Hindlimb muscle (tissue), 1 donor: ENCODE results near the gene CLDND1. TPM values are rescaled to one million over a fixed set of nuclear protein-coding genes. Genes with fewer than 3 reads are reported as not detected.

Experiments used
- DNase-seq: peaks from one replicate; pipeline ENCODE4 v3.0.0-alpha.2; 2013
- polyA plus RNA-seq: library from polyadenylated mRNA; unstranded; fragments of 120-200 nt; gene quantifications from one replicate; pipeline ENCODE4 v1.2.1, GENCODE V29; 2013; ENCODE audit not compliant: insufficient read length

The CLDND1 gene
- polyA plus RNA-seq, 1 donor: 76.8 TPM

DNA sequence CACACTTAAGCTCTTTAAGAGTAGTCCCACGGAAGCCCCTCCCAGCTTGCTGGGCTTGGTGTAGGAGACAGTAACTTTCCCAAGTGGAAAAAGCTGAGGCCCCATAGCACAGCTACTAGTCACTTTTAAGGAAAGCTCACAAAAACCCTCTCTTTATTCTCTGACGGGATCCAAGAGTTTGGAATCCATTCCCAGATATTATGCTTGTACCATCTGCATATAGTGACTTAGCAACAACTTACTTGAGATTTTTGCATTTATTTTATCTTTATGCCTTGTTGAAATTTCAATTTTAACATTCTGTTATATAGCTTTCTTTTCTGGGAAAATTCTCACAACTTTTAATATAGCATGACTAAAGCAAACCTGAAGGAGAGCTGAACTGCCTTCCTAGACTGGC is 28.5 kb upstream of the CLDND1 start:
- DNase-seq: no peak

DNA sequence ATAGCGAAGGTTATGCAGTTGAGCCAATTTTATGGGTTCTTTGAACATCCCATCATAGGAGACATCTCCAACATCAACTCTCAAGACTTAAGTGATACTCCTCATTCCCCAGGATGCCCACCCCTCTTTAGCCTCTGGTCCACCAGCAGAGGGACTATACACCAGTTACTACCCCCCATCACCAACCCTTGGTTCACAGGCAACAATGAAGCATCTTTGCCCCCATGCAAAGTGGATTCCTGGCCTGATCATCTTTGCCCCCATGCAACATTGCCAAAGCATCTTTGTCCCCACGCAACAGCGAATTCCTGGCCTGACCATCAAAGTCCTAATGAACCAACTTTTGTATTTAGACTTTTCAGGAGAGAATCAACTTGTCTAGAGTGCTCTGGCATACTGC is 28.1 kb upstream of the CLDND1 start:
- no peak for DNase-seq

GRCh38 chr3:98548544-98548943 is 25.8 kb upstream of the CLDND1 start:
- DNase-seq: no peak

DNA sequence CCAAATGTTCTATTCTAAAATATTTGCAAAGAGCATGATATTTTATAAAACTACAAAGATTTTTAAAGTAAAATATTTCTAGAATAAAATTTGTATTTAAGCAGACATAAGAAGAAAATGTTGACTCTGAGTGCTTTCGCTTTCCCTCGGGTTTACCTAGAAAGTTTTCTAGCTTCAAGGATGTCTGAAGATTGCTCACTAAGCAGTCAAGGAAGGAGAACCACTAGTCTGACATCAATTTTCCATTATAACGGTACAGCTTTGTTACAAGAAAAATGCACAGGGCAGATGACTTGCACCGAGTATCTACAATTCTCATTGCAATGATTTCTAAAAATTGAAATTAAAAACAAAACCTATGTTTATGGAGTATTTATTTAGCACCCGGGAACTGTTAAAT is 23.2 kb upstream of the CLDND1 start:
- DNase-seq: no peak

- no peak for DNase-seq
Measured at GRCh38 chr3:98542623-98543022, 19.9 kb upstream of the CLDND1 start.

- no peak for DNase-seq
Measured at GRCh38 chr3:98541695-98542094, 19.0 kb upstream of the CLDND1 start.

- DNase-seq: no peak
Measured at GRCh38 chr3:98540346-98540745, 17.6 kb upstream of the CLDND1 start.

DNA sequence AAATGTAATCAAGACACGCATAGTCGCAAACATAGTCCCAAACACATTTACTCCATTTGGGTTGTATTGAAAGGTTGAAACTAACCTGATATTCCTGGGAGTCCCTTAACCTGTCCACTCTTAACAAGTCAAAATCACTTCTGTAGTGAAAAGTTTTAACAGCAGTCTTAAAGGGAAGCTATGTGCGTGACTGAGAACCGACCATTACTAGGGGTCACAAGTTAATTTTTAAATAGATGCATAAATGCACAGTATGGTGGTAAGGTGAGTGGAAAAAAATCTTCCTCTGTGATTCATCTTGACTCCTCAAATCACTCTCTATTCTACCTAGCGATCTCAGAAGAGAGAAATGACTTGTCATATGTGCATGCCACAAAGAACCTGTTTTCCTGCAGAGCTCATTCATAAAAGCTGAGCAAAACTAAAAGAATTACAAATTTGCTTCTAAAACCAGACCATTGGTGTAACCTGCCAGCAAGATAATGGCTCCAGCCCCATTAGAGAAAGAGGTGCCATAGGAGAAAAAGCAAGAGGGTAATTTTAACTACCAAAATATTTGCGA is 13.8 kb upstream of the CLDND1 start:
- DNase-seq: no peak

DNA sequence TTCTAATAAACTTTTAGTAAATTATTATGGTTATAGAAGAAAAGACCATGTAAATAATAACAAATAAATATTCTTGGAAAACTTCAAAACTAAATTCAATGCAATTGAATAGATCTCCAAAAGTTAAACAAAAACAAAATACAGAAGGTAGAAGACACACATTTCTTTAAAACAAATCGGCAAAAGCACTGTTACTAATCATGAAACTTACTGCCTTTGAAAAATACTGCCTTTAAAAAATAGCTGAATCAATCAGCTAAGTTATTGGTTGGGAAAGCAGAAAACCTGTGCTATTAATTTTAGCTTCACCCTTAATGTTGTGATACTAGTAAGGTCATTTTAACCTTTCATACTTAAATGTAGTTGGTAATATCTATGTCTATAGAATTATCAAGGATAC is 12.0 kb upstream of the CLDND1 start:
- DNase-seq: no peak

GRCh38 chr3:98534168-98534567 is 11.5 kb upstream of the CLDND1 start:
- no peak for DNase-seq

GRCh38 chr3:98532709-98533571 is 10.2 kb upstream of the CLDND1 start:
- DNase-seq: no peak

DNA sequence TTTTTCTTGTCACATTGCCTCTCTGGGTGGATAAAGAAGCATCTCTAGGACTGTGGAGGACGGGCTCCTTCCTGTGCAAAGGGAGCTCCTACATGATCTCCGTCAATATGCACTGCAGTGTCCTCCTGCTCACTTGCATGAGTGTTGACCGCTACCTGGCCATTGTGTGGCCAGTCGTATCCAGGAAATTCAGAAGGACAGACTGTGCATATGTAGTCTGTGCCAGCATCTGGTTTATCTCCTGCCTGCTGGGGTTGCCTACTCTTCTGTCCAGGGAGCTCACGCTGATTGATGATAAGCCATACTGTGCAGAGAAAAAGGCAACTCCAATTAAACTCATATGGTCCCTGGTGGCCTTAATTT is 9.6 kb upstream of the CLDND1 start:
- DNase-seq: no peak

DNA sequence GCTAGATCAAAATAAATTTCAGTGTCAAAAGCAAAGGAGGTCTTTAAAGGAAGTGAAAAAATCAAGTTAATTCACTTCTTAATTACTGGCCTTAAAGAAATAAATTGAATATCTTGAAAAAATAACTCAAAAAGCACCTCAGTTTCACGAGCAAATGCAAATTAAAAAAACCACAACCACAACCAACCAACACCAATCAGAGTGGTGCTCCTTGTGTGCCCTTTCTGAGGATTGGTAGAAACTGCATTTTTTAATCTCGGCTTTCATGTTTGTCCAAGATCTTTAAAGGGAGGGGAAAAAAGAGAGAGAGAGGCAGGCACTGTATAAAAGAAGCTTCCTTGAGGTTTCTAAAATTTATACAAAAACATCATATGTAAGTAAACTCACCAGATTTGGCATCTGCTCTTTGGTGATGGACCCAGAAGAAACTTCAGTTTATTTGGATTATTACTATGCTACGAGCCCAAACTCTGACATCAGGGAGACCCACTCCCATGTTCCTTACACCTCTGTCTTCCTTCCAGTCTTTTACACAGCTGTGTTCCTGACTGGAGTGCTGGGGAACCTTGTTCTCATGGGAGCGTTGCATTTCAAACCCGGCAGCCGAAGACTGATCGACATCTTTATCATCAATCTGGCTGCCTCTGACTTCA is 9.0 kb upstream of the CLDND1 start, which contains the start of gene GPR15:
GPR15 (plus strand) TSS at position 357 of the 653 bp plus-strand sequence; CDS start at position 413, 56 bp downstream.
- no peak for DNase-seq

- no peak for DNase-seq
Measured at GRCh38 chr3:98530676-98531075, 8.0 kb upstream of the CLDND1 start.

DNA sequence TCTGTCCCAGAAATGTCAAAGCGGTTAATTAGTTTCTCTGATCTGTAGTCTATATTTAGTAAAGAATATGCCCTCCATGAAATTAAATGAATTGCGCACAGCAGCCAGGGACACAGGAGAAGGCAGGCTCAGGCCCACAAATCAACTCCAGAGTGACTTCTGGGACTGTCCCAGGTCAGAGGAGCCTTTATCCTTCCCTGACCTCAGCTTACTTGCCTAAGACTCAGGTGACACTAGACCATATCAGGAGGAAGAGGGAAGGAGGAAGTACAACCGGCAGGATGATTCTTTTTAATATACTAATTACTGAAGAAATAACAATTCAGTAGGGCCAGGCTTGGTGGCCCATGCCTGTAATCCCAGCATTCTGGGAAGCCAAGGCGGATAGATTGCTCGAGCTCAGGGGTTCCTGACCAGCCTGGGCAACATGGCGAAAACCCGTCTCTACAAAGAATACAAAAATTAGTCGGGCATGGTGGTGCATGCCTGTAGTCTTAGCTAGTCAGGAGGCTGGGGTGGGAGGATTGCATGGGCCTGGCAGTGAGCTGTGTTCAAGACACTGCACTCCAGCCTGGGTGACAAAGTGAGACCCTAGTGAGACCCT is 7.3 kb upstream of the CLDND1 start:
- no peak for DNase-seq

DNA sequence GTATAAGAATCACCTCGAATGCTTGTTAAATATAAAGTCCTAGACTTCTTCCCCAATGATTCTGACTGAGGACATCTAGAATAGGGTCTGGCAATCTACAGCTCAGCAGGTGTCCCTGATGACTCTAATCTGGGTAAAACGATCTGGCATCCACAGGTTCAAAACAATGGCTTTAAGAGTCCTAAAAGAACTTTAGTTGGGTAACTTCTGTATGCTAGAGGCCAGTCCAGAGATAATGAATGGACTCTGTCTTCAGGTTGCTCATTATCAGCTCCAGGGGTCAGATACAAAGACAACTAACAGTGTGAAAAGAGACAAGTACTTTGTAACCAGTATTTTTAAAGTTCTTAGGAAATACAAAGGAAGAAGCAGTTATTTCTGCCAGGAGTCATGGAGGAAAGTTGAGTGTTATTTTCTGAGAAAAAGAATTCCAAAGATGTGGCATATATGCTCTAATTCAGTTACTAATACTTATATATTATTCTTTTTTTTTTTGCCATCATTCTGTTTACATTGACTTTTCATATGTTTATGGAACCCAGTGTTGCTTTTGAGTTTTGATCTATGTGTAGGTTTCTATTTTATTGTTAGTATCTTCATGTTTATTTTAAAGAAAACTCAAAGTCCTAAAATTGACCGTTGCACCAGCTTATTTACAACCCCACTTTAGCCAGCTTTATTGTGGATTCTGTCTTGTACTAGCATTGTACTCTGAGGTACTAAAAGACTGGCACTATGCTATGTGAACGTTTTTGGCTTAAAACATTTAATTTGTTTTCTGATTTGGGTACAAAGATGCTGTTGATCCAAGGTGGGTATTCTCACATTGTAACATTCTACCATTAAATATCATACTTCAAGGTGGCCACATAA is 6.0 kb upstream of the CLDND1 start:
- no peak for DNase-seq

- no peak for DNase-seq
Measured at GRCh38 chr3:98525494-98525893, 2.8 kb upstream of the CLDND1 start.

GRCh38 chr3:98521897-98522543 is 682 bp downstream of the CLDND1 start:
- DNase-seq: peak; percentile 1

DNA sequence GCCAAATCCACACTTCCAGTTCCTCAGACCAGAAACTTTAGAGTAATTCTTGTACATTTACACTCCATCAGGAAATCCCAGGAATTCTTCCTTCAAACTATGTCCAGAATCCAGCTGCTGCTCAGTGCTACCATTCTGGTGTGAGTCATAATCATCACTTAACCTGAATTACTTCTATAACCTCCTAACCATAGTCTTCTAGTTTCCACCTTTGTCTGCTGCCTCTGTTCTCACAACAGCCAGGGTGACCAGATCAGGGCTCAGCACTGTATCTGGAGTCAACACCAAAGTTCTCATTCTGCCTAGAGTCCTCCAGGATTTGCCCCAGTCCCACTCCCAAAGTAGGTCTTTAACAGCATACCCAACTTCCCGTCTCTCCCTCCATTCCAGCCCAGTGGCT is 3.4 kb downstream of the CLDND1 start:
- DNase-seq: no peak

- DNase-seq: no peak
Measured at GRCh38 chr3:98518816-98519215, 3.9 kb downstream of the CLDND1 start.

GRCh38 chr3:98514948-98515347 is 7.8 kb downstream of the CLDND1 start:
- DNase-seq: no peak

DNA sequence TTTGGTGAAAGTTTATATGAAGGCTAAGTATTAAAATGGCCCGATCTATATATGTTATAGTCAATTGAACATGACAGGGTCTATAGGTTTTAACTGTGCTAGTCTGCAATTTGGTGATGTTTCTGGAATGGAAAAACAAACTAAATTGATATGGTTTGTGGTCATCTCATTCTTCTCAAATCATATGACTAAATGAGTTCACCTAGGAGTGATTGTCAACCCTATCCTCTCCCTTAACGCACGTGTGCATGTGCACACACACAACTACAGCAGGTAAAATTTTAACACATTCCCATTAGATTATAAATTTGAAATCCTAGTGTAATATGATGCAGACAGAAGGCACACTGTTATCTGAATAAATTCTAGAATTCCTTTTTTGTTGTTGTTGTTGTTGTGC is 9.0 kb downstream of the CLDND1 start:
- DNase-seq: no peak
